ENCODE measurements around the gene GPR161.

DNA sequence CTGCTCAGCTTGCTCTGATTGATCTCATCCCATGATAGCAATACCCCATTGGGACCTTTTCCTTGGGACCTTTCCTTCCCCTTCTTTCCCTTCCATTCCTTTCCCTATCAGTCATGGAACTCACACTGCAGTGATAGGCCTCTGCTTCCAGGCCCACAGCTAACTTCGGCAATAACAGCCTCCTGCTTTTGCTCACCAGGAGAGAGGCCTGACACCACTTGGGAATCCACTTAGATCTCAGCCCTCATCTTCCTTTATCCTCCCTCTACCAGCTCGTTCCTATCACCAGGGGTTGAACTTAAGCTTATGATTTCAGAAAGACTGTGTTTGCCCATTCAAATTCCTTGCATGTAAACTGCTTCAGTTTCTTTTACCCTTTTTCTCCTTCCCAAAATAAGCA is 31.1 kb upstream of the GPR161 start:
- TF ChIP-seq, protein P1, sequence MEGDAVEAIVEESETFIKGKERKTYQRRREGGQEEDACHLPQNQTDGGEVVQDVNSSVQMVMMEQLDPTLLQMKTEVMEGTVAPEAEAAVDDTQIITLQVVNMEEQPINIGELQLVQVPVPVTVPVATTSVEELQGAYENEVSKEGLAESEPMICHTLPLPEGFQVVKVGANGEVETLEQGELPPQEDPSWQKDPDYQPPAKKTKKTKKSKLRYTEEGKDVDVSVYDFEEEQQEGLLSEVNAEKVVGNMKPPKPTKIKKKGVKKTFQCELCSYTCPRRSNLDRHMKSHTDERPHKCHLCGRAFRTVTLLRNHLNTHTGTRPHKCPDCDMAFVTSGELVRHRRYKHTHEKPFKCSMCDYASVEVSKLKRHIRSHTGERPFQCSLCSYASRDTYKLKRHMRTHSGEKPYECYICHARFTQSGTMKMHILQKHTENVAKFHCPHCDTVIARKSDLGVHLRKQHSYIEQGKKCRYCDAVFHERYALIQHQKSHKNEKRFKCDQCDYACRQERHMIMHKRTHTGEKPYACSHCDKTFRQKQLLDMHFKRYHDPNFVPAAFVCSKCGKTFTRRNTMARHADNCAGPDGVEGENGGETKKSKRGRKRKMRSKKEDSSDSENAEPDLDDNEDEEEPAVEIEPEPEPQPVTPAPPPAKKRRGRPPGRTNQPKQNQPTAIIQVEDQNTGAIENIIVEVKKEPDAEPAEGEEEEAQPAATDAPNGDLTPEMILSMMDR (IDR thresholded peaks at IDR 0.05), result no peak
- TF ChIP-seq EP300 (IDR thresholded peaks at IDR 0.05) (no peak), ESRRA (IDR thresholded peaks at IDR 0.05; ENCODE audit: borderline replicate concordance, low read length) (no peak), POLR2A (IDR thresholded peaks at IDR 0.05; ENCODE audit: low read length) (no peak), SMC3 (IDR thresholded peaks at IDR 0.05) (no peak), GATA3 (IDR thresholded peaks at IDR 0.05; ENCODE audit: borderline replicate concordance) (no peak), HDAC2 (IDR thresholded peaks at IDR 0.05) (no peak), CHD4 (IDR thresholded peaks at IDR 0.05; ENCODE audit: borderline replicate concordance) (no peak), MYC (IDR thresholded peaks at IDR 0.05; ENCODE audit: borderline replicate concordance, low read length) (no peak)
- TF ChIP-seq, protein P2, sequence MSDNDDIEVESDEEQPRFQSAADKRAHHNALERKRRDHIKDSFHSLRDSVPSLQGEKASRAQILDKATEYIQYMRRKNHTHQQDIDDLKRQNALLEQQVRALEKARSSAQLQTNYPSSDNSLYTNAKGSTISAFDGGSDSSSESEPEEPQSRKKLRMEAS (IDR thresholded peaks at IDR 0.05), result no peak

Data from A549 (cell line).